GM12873 (cell line): Measurements from ENCODE around the gene WBP2.

ENCODE experiments used
- TF ChIP-seq, protein P1 (sequence below): IDR thresholded peaks from 2 replicates; pipeline ENCODE4 v1.5.1; 2012; ENCODE audit warnings: low read depth, mild to moderate bottlenecking, moderate library complexity, low read length, control low read depth; ENCODE audit not compliant: insufficient read depth; ENCODE audit errors: missing control alignments

The WBP2 gene

DNA sequence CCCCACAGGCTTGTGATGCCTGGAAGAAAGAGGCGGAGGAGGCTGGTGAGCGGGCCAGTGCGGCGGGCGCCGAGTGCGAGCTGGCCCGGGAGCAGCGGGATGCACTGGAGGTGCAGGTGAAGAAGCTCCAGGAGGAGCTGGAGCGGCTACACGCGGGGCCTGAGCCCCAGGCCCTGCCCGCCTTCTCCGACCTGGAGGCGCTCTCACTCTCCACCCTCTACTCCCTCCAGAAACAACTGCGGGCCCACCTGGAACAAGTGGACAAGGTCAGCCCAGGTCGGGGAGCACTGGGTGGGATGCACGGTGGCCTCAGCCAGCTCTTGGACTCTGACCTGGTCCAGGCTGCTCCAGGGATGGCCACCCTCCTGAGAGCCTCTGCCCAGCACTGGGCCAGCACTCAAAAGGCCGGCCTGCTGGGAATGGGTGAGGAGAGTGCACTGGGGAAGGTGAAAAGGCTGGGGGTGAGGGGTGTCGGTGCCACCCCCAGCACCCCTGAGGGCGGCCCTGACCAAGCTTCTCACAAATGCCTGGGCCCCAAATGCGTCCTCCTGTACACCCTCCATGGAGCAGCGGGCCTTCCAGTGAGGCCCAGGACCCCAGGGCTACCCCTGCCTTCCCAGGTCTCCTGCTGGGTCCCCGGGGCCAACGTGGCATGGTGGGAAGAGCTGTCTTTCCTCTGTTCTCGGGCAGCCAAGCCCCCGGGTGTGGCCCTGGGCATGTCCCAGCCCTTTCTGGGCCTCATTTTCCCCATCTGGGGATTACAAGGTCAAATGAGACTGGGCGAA is 31.7 kb downstream of the WBP2 start:
- TF ChIP-seq, protein P1, sequence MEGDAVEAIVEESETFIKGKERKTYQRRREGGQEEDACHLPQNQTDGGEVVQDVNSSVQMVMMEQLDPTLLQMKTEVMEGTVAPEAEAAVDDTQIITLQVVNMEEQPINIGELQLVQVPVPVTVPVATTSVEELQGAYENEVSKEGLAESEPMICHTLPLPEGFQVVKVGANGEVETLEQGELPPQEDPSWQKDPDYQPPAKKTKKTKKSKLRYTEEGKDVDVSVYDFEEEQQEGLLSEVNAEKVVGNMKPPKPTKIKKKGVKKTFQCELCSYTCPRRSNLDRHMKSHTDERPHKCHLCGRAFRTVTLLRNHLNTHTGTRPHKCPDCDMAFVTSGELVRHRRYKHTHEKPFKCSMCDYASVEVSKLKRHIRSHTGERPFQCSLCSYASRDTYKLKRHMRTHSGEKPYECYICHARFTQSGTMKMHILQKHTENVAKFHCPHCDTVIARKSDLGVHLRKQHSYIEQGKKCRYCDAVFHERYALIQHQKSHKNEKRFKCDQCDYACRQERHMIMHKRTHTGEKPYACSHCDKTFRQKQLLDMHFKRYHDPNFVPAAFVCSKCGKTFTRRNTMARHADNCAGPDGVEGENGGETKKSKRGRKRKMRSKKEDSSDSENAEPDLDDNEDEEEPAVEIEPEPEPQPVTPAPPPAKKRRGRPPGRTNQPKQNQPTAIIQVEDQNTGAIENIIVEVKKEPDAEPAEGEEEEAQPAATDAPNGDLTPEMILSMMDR: no peak

DNA sequence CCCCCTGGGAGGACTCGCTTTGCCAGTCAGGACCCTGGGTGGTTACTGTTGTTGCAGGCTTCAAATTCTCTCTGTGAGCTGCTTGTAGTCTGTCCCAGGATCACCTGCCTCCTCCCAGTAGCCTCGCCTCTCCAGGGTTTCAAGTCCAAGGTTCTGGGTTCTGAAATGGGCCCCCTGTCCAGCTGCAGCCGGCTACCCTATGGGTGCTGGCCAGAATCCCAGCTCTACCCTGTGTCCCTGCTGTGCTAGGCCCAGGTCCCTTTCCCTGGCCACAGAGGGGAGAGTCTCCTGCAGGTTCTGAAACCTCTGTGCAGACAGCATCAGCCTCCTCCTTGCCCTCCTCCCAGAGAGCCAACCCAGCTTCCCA is 32.4 kb downstream of the WBP2 start:
- TF ChIP-seq, protein P1: no peak

DNA sequence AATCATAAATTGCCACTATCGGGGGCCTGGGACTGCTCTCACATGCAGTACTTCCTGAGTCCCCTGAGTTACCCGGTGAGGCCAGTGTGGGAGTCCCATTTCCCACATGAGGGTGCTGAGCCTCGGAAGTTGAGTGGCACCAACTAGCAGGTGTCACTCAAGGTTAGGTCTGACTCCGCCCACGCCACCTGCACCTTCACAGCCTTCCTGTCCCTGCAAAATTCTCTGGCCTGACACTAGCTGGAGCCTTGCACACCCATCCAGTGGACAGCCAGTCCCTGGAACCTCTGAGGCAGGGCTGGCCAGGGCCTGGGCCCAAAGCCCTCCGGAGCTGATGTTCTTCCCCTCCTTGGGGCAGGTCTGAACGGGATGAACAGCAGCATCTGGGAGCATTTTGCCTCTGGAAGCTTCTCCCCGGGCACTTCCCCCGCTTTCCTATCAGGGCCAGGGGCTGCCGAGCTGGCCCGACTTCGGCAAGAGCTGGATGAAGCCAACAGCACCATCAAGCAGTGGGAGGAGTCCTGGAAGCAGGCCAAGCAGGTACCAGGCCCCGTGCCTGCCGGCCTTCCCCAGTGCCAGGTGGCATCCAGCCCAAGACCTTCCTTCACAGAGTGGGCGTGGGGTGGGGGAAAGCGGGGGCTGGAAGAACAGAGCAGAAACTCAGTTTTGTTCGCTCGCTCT is 32.9 kb downstream of the WBP2 start:
- TF ChIP-seq, protein P1: no peak

DNA sequence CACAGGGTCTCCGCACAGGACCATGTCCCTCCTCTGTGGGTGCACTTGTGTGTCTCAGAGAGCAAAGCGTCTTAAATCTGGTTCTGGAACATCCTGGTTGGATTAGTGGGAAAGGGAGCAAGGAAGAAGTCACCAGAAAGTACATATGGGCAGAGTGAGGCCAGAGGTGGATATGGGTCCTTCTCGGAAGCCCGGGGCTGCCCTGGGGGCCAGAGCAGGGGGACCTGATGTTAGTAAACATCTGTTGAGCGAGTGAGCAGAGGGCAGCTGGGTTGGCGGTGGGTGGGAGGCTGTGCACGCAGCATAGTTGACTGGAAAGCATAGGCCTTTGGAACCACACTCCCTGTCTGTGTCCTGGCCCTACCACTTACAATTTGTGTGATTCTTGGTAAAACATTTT is 33.6 kb downstream of the WBP2 start:
- TF ChIP-seq, protein P1: no peak

DNA sequence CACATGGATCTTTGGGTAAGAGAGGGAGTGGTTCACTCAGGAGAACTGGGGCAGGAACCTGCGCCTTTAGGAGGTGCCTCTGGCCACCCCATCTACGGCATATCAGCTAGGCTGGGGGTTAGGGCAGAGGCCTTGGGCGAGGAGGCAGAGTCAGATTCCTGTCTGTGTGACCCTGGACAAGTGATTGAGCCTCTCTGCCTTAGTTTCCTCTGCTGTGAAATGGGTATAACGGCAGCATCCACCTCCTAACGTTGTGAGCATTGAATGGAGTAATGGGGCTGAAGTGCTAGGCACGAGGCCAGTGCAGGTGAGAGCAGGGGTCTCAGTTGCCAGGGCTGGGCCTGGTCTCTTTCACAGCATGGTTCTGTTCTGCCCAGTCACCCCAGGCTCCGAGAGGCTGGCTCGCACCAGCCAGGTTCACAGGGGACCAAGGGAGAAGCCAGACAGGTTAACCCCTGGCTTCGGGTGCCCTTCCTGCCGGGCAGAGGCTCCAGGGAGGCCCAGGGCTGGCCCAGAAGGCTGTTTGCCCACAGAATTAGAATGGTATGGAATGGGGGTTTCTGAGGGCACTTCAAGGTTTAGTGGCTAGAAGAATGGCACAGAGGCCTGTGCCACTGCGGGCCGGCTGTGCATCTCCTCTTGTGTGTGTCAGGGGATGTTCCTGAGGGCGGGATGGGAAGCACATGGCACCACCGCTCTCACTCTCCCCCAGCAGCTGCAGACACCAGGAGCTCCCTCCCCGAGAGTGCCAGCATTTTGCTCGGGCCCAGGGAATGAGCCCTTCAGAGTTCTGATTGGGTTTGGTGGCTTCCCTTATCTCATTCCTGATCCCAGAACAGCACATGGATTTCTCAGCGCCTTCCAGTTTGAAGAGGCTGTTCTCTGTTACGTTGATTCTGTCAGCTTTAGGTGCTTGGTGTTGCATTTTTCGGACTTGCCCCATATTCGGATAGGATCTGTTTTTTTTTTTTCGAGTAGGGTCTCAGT is 34.7 kb downstream of the WBP2 start:
- TF ChIP-seq, protein P1: no peak

DNA sequence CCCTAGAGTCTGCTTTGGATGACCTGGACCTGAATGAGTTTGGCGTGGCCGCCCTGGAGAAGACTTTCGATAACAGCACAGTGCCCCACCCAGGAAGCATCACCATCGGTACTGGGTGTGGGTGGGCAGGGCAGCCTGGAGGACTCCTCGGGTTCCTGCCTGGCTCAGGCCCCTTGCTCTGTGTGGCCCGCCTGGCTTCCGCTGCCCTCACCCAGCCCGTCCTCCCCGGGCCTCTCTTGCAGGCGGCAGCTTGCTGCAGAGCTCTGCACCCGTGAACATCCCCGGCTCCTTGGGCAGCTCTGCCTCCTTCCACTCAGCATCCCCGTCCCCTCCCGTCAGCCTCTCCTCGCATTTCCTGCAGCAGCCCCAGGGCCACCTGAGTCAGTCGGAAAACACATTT is 35.5 kb downstream of the WBP2 start:
- TF ChIP-seq, protein P1: no peak
